Thyroid gland (tissue), 4 donors: ENCODE results near the gene CPN2.

Experiments
- CTCF ChIP-seq, 6 experiments: fragments of 200-600 bp in 3 of 6; fragments of 450-650 bp in 3 of 6; sonication (generic) in 3 of 6; IDR thresholded peaks; one replicate each; pipeline ENCODE4 v1.5.1; 2016 to 2019; ENCODE audit warnings: antibody characterized with exemption in 6 of 6, mild to moderate bottlenecking in 2 of 6, inconsistent platforms in 1 of 6, moderate library complexity in 1 of 6
- POLR2A ChIP-seq, 2 donors: fragments of 450-650 bp; IDR thresholded peaks; one replicate each; pipeline ENCODE4 v1.6.1; 2017; ENCODE audit warnings: antibody characterized with exemption in 2 of 2, mild to moderate bottlenecking in 2 of 2, moderate library complexity in 1 of 2

- TF ChIP-seq CTCF (IDR thresholded peaks at IDR 0.05) (no peak), POLR2A (IDR thresholded peaks at IDR 0.05) (no peak)
Observed at GRCh38 chr3:194294895-194295214, 56.3 kb downstream of the CPN2 start.
